Thoracic aorta (tissue), 2 donors: Measurements from ENCODE around the gene ZNF609. TPM values are rescaled to one million over a fixed set of nuclear protein-coding genes. Genes with fewer than 3 reads are reported as not detected.

Experiments
- ATAC-seq: fragments of 150-250 bp; one replicate; pipeline ENCODE4 v1.8.0; 2017; ENCODE audit warnings: low read depth; ENCODE audit not compliant: insufficient number of reproducible peaks, low FRiP score
- DNase-seq: peaks from one replicate; pipeline ENCODE4 v3.0.0-alpha.2; 2020; ENCODE audit warnings: low spot score
- H3K27ac ChIP-seq, 2 donors: fragments of 200-600 bp; sonication (generic); 1 replicate in 1 of 2; 2 replicates in 1 of 2; pipeline ENCODE4 v1.5.1; 2016; ENCODE audit warnings: mild to moderate bottlenecking in 2 of 2, moderate library complexity in 2 of 2
- H3K27me3 ChIP-seq: fragments of 200-600 bp; sonication (generic); replicated peaks from 2 replicates; pipeline ENCODE4 v1.6.0; 2016; ENCODE audit warnings: mild to moderate bottlenecking; ENCODE audit not compliant: insufficient read depth
- H3K36me3 ChIP-seq: fragments of 200-600 bp; sonication (generic); one replicate; pipeline ENCODE4 v1.5.1; 2016
- H3K4me1 ChIP-seq, 2 donors: fragments of 200-600 bp; sonication (generic); 1 replicate in 1 of 2; 2 replicates in 1 of 2; pipeline versions ENCODE4 v1.5.1 to v1.6.0; 2016; ENCODE audit warnings: low read depth in 2 of 2, mild to moderate bottlenecking in 1 of 2; ENCODE audit not compliant: control insufficient read depth in 1 of 2
- H3K4me3 ChIP-seq: fragments of 200-600 bp; sonication (generic); 2 replicates; pipeline ENCODE4 v1.5.1; 2016; ENCODE audit warnings: mild to moderate bottlenecking
- H3K9me3 ChIP-seq: fragments of 200-600 bp; sonication (generic); 2 replicates; pipeline ENCODE4 v1.5.1; 2016
- CTCF ChIP-seq: fragments of 200-600 bp; sonication (generic); IDR thresholded peaks from one replicate; pipeline ENCODE4 v1.5.1; 2019; ENCODE audit warnings: antibody characterized with exemption
- total RNA-seq, 2 donors: library from RNA; depleted of rRNA; stranded (reverse); fragments of >200 nt; gene quantifications; one replicate each; pipeline versions ENCODE4 v1.1.0 to v1.2.3, GENCODE V29; 2016

The ZNF609 gene
- total RNA-seq, 2 donors from 2014 or later, result 25.2 to 38.8 TPM

- H3K36me3 ChIP-seq, result peaks cover 15% of the 10 kb centered on the region
- H3K27ac ChIP-seq, result no peak overlapping the region
- TF ChIP-seq CTCF, result no peak
- no peaks in the 10 kb centered on the region for H3K27me3 ChIP-seq
- H3K4me1 ChIP-seq, result peaks cover 8 to 48% of the 10 kb centered on the region in 2 donors
- no peak for ATAC-seq
- no peak overlapping the region for H3K4me3 ChIP-seq
- DNase-seq, result no peak
- no peaks in the 10 kb centered on the region for H3K9me3 ChIP-seq
Observed at GRCh38 chr15:64503197-64503596, 42.8 kb downstream of the ZNF609 start.

GRCh38 chr15:64503640-64504039, 43.3 kb downstream of the ZNF609 start:
- ATAC-seq, result no peak
- H3K4me1 ChIP-seq, result peaks cover 8 to 50% of the 10 kb centered on the region in 2 donors

GRCh38 chr15:64507293-64507802, 47.0 kb downstream of the ZNF609 start:
- Histone ChIP-seq H3K4me3 (no peak overlapping the region), H3K9me3 (no peaks in the 10 kb centered on the region), H3K27me3 (no peaks in the 10 kb centered on the region), H3K4me1 (peaks cover 11 to 37% of the 10 kb centered on the region in 2 donors), H3K27ac (peak overlapping the region in 1 of 2 donors; percentile 7), H3K36me3 (no peaks in the 10 kb centered on the region)
- TF ChIP-seq CTCF, result no peak
- DNase-seq (peak; percentile 6), ATAC-seq (peak; percentile 50)

More at GRCh38 chr15:64503640-64504039, 43.3 kb downstream of the ZNF609 start:
- Histone ChIP-seq H3K4me3 (no peak overlapping the region), H3K27ac (no peak overlapping the region), H3K36me3 (peaks cover 15% of the 10 kb centered on the region), H3K27me3 (no peaks in the 10 kb centered on the region), H3K9me3 (no peaks in the 10 kb centered on the region)
- no peak for DNase-seq
- TF ChIP-seq CTCF, result no peak

- Histone ChIP-seq H3K4me1 (peaks cover 10 to 32% of the 10 kb centered on the region in 2 donors), H3K36me3 (no peaks in the 10 kb centered on the region), H3K27me3 (no peaks in the 10 kb centered on the region), H3K9me3 (no peaks in the 10 kb centered on the region), H3K4me3 (no peak overlapping the region), H3K27ac (no peak overlapping the region)
- ATAC-seq, result no peak
- no peak for DNase-seq
- TF ChIP-seq CTCF, result no peak
Observed at GRCh38 chr15:64507845-64508244, 47.5 kb downstream of the ZNF609 start.

- H3K27me3 ChIP-seq, result no peaks in the 10 kb centered on the region
- H3K27ac ChIP-seq, result no peak overlapping the region
- DNase-seq, result no peak
- TF ChIP-seq CTCF, result no peak
- peaks cover 6 to 11% of the 10 kb centered on the region in 2 donors for H3K4me1 ChIP-seq
- no peak overlapping the region for H3K4me3 ChIP-seq
- no peak for ATAC-seq
- H3K36me3 ChIP-seq, result no peaks in the 10 kb centered on the region
- H3K9me3 ChIP-seq, result no peaks in the 10 kb centered on the region
Observed at GRCh38 chr15:64513823-64514222, 53.4 kb downstream of the ZNF609 start.
